ENCODE measurements around the gene METTL2B. TPM values are rescaled to one million over a fixed set of nuclear protein-coding genes. Genes with fewer than 3 reads are reported as not detected.

Gene METTL2B
- total and polyA plus RNA-seq, 2 of the 13 experiments (the other 11 are each of a cell fraction or from before 2014, with no cell fraction given) = 15.5 to 33.1 TPM

GRCh38 chr7:128435327-128435686 lies 41.2 kb upstream of the METTL2B start (continued):
- TF ChIP-seq AHDC1 (CRISPR knock-in tag; IDR thresholded peaks at IDR 0.05; ENCODE audit: borderline replicate concordance) (peak; percentile 57; the same call in 1 of the 2 replicates), ZNF713 (CRISPR knock-in tag; IDR thresholded peaks at IDR 0.05) (no peak), ARNT2 (CRISPR knock-in tag; IDR thresholded peaks at IDR 0.05; ENCODE audit: low read depth) (no peak), ZNF138 (CRISPR knock-in tag; IDR thresholded peaks at IDR 0.05; ENCODE audit: low read depth) (no peak), SALL2 (CRISPR knock-in tag; IDR thresholded peaks at IDR 0.05) (no peak), RFX1 (IDR thresholded peaks at IDR 0.05) (no peak), TEAD3 (CRISPR knock-in tag; optimal IDR thresholded peaks at IDR 0.05; ENCODE audit: borderline replicate concordance) (peak; percentile 95), KIAA2018 (CRISPR knock-in tag; IDR thresholded peaks at IDR 0.05; ENCODE audit: borderline replicate concordance) (no peak), PLSCR1 (CRISPR knock-in tag; IDR thresholded peaks at IDR 0.05; ENCODE audit: borderline replicate concordance) (no peak), ZNF605 (CRISPR knock-in tag; IDR thresholded peaks at IDR 0.05) (no peak), HIVEP1 (CRISPR knock-in tag; IDR thresholded peaks at IDR 0.05) (no peak), YEATS2 (CRISPR knock-in tag; IDR thresholded peaks at IDR 0.05; ENCODE audit: borderline replicate concordance) (no peak), HOXA5 (CRISPR knock-in tag; IDR thresholded peaks at IDR 0.05) (no peak), ZNF670 (CRISPR knock-in tag; IDR thresholded peaks at IDR 0.05; ENCODE audit: borderline replicate concordance) (no peak)
- TF ChIP-seq, protein P1, sequence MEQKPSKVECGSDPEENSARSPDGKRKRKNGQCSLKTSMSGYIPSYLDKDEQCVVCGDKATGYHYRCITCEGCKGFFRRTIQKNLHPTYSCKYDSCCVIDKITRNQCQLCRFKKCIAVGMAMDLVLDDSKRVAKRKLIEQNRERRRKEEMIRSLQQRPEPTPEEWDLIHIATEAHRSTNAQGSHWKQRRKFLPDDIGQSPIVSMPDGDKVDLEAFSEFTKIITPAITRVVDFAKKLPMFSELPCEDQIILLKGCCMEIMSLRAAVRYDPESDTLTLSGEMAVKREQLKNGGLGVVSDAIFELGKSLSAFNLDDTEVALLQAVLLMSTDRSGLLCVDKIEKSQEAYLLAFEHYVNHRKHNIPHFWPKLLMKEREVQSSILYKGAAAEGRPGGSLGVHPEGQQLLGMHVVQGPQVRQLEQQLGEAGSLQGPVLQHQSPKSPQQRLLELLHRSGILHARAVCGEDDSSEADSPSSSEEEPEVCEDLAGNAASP (CRISPR knock-in tag; IDR thresholded peaks at IDR 0.05; ENCODE audit: borderline replicate concordance) = no peak
